HG03575 (cell line): Measurements from ENCODE around the gene BOD1L2.

ENCODE experiments used
- ATAC-seq: cut with Tn5 transposase; IDR thresholded peaks from one replicate; pipeline ENCODE4 v1.9.1; 2021; ENCODE audit not compliant: unreplicated experiment, insufficient number of reproducible peaks, low FRiP score; ENCODE audit errors: extremely low read depth

Gene BOD1L2

DNA sequence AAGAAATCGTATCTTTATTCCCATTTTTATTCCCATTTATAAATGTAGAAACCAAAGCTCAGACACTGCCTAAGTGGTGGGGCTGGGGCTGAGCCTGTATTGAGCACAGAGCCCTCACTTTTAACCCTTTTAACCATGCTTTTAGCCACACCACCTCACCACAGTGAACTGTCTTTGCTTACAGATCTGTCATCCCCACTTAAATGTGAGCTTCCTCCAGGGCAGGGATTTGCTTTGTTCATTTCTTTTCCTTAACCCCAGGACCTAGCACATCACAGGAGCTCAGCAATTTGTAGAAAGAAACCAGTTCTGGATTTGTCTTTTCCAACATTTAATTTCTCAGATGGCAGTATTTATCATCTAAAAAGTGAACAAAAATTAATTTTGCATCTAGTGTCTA, 2.2 kb downstream of the BOD1L2 start:
- no peak for ATAC-seq

DNA sequence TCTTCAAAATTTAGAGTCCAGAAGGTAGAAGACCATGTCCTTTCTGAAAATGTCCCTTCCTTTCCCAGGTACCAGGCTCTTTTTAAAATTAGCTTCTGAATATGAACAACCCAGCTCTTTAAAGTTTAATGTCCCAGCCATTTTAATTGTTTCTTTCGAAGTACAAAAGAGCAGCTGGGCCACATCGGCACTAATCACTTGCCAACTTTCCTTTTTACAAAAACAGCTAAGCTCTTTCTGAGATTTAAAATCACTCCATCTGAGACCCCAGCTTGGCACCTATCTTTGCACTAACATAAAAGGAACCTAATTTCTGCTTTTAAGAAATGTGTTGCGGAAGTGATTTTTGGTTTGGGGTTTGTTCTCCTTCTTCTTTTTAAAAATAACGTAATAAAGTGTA, 2.6 kb downstream of the BOD1L2 start:
- no peak for ATAC-seq

DNA sequence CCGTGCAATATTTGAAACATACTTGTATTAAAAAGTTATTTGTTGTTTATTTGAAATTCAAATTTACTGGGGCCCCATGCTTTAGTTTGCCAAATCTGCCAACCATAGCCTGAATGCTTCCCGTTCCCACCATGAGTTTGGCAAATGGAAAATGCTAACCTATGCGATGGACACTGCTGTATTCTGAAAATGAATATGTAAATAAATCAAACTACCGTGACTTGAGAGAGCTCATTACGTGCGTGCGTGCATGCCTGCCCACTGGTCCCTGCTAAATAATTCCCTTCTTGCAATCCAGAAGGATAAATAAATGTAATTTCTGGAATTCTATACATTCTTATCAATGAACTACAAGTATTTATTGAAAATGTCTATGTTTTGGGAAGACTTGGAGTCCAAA, 3.2 kb downstream of the BOD1L2 start:
- no peak for ATAC-seq

DNA sequence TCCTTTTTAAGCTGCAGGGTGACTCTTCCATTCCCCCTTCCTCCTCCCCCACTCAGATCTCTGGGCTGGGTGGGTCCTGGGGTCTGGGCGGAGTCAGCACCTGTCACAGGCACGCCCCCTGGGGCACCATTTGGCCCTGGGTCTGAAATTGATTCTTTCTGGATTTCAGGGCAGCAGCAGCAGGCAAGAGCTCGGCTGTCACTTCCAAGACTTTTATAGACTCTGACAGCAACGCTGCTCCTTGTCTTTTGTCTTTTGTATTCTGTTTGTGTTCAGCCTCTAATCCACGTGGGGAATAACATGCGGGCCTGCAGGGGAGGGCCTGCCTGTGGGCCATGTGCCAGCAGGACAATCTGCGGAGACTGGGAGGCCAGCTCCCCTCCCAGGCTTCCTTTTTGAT, 3.9 kb downstream of the BOD1L2 start:
- ATAC-seq, result no peak

DNA sequence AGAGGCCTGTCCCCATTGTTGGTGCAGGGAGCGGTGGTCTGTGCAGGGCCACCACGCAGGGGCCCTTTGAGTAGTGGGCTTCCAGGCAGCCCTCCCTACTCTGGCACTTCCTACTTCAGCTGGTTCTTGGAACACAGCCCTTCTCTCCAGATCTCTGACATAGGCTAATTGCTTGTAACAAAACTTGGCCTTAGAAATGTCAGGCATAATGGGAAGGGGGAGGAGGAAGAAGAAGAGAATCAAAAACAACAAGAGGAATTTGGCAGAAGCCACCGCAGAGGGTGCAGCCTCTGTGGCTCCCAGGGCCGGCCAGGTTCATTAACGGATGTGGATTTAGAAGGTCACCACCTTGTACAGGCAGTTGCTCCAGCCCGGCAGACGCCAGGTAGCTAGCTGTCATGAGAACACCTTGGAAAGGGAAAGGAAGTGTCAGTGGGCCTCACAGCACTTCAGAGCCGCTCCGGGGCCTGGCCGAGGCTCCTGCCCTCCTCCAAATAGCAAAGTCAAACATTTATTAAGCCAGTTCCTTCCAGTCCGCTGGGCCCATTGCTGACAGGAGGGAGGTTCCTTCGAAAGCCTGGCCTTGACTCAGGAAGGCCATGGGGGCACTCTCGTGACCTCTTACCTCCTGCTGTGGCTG, 7.4 kb downstream of the BOD1L2 start:
- ATAC-seq, result no peak

DNA sequence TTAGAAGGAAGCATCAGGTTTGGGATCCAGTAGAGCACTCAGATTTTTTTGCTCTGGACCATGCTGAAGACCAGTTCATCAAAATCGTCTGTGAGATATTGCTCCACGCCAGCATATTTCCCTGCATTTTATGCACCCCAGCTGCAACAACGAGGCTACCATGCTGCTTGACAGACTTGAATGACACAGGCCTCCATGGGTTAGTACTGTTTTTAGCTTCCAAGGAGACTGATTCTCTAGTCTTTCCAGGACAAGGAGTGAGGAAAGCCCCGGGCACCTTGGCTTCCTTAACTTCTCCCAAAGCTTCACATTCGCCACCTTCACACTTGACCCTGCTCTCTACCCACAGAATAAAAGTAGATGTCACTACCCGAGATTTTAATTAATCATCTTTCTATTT, 17.5 kb downstream of the BOD1L2 start:
- no peak for ATAC-seq

DNA sequence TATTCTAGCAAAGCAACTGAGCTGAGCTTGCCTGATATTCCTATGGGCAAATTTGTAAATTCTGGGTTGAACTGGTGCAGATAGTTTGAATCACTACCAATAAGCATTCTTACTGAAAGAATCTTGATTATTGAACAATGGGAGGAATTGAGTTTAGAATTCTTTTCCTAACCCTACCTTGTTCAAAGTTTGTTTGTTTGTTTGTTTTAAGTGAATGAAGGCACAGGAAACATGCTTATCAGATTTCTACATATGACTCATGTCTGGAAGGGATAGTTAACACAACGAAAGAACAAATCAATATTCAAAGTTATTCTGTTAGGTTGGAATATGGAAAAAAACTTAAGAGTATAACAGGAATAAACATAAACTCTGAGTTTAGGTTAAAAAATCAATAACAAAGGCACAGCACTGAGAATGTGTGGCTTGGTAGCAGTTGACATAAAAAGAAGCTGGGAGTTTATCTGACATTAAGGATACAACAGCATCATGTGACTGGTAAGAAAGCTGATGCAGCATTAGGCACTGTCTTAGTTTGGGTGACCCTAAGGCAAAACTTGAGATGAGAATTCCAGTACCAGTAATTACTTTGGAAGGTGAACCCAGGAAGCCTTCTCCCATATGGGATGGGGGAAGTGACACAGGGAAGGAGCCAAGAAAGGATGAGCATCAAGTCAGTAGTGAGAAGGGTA, 20.9 kb downstream of the BOD1L2 start:
- no peak for ATAC-seq

DNA sequence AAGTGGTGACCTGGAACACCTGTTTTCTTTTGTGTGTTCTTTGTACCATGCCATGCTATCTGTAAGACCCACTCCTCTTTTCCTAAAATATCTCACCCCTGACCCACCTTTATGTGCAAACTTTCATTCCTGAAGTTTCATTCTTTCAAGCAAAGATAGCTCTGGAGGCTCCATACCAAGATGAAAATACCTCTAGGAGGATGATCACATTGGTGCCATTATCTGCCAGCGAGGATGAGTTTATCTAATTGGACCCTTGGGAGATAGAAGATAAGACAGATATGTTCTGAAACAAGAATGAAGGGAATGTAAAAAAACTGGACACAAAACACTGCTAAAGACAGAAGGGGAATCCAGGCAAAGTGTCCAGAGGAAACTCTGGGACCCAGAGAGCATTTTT, 24.1 kb downstream of the BOD1L2 start:
- ATAC-seq, result no peak

DNA sequence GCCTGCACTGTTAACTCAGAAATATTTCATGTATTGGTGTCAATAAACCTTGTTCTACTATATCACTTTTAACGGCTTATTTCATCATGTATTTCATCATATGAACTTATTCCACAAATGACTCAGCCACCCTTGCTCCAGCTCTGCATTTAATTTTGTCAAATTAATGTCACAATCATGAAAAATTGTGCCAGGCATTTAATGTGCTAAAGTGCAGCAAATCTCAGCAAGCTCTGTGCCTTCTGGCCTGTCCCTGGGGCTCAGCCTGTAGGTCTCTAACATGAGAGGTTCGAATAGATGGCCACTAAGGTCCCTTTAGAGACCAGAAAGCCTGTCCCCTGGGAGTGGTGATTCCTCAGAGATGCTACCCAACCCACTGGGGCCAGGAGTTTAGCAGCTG, 28.6 kb downstream of the BOD1L2 start:
- no peak for ATAC-seq

DNA sequence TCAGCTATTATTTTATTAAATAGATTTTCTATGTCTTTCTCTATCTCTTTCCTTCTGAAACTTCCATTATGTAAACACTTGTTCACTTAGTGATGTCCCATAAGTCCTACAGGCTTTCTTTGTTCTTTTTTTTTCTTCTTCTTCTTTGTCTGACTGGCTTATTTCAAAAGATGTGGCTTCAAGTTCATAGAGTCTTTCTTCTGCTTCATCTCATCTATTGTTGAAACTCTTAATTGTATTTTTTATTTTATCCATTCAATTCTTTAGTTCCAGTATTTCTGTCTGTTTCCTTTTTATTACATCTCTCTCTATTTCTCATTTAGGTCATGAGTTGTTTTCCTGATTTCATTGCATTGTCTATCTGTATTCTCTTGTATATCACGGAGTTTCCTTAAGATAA, 38.5 kb downstream of the BOD1L2 start:
- no peak for ATAC-seq

DNA sequence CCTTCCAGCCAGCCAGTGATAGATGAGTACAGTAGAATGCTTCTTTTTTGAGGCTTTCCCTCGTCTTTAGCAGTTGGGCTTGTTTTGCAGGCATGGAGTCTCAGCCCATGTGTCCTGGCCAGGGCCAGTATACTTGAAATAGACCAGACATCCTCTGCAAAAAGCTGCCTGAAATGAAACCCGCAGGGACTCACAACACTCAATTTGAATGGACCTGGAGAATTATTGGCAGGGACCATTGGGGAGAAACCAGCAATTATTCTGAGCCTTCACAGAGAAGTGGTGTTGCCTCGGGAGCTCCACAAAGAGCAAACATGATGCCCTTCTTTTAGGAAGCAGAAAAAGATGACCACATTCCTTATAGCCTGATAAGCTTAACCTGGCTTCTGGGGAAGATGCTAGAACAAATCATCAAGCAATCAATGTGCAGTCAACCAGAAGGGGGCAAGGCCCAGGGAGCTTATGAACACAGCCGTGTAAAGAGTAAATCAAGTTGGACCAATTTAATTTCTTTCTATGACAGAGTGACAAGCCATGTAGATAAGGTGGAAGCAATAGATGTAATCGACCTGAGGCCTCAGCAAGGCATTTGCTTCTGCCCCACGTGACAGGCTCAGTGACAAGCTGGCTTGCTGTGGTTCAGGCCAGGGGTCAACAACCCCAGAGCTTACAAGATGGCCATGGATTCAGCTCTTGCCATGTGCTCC, 42.1 kb downstream of the BOD1L2 start:
- no peak for ATAC-seq

DNA sequence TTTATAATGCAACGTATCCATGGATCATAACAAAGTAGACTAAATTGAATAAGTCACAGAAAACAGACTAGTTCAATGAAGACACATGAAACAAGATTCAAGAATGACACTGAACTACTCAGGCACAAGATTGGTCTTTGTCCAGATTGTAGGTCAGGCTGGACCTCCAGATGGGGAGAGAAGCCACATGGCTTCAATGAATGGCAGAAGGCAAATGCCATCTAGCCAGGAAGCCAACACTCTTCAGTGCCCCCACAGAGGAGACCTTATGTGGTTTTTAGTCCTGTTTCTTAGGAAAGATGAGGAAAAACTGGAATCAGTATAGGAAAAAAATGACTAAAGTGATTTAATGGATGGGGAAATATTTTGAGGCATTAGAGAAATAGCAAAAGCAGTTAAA, 43.1 kb downstream of the BOD1L2 start:
- no peak for ATAC-seq

DNA sequence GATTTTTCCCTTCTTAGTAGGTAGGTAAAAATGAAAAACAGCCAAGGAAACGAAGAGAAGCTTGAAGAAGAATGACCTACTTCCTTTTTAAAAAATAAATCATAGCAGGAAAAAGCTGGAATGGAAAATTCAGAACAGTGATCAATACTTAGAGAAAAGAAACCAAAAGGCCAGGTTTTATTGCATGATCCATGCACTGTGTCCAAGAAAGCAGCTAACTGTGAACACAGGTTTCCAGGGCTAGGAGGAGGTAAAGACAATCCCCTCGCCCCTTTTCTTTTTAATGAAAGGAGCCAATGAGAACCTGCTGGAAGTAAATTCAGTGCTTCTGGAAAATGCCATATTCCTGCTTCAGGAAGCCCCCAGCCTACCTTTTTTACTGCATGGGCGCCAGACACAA, 47.2 kb downstream of the BOD1L2 start:
- no peak for ATAC-seq

DNA sequence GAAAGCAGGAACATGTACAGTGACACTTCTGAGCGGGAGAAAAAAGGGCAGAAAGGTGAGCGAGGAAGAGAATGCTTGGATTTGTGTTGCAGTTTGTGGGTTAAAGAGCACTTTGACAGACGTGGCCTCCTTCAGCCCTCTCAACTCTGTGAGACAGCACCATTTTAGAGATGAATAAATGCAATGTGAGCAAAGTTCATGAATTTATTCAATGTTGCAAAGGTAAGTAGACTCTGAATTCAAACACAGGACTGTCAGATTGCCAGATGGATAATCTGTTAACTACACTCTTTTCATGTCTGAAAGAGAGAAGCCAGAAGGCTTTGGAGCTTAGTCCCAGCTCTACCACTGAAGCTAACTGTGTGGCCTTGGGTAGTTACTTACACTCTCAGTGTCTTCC, 47.7 kb downstream of the BOD1L2 start:
- ATAC-seq, result no peak

DNA sequence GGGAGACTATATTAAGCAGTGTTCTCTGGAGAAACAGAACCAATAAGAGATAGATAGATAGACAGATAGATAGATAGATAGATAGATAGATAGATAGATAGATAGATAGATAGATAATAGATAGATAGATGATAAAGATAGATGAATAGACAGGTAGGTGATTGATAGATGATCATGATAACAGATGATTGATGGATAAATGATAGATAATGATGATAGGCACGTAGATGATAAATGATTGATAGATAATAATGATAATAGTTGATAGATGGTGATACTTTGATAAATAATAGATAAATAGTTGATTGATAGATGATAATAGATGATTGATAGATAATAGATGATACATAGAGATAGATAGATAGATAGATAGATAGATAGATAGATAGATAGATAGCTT, 48.5 kb downstream of the BOD1L2 start:
- ATAC-seq, result no peak

DNA sequence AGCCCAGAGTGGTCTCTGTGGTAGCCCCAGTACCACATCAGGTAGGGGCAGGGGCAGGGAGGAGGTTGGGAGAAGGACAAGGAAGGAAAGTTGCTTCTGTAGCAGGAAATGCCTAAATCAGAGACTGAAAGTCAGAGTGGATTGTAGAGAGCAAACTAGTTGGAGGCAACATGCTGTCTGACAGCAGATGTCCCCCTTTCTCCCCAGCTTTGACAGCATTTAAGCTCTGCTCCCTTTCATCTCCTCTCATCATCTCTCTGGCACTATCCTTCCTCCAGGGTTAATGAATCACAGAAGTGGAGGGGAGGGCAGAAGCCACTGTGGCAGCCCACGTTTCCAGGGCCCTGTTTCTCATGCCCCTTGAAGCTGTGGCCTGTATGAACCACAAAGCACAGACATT, 50.4 kb downstream of the BOD1L2 start:
- no peak for ATAC-seq

DNA sequence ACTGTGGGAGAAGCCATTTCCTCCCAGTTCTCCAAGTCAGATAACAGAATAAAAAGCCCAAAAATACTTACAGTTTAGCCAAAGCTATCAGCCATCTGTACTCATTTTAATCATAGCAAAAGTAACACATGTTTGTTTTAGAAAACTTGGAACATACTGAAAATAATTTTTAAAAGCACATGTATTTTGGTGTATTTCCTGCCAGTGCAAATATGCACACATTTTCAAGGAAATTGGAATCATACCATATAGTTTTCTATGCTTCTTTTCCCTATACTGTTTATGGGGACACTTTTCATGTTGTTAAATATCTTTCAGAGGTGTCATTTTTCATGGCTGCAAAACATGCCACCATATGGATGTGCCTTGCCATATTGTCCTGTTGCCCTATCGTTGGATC, 51.2 kb downstream of the BOD1L2 start:
- ATAC-seq, result no peak
